ENCODE results near the gene DOK7.
A peak's percentile ranks its signal among the peaks of the same experiment; 100 is the strongest.

Gene DOK7, protein sequence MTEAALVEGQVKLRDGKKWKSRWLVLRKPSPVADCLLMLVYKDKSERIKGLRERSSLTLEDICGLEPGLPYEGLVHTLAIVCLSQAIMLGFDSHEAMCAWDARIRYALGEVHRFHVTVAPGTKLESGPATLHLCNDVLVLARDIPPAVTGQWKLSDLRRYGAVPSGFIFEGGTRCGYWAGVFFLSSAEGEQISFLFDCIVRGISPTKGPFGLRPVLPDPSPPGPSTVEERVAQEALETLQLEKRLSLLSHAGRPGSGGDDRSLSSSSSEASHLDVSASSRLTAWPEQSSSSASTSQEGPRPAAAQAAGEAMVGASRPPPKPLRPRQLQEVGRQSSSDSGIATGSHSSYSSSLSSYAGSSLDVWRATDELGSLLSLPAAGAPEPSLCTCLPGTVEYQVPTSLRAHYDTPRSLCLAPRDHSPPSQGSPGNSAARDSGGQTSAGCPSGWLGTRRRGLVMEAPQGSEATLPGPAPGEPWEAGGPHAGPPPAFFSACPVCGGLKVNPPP

DNA sequence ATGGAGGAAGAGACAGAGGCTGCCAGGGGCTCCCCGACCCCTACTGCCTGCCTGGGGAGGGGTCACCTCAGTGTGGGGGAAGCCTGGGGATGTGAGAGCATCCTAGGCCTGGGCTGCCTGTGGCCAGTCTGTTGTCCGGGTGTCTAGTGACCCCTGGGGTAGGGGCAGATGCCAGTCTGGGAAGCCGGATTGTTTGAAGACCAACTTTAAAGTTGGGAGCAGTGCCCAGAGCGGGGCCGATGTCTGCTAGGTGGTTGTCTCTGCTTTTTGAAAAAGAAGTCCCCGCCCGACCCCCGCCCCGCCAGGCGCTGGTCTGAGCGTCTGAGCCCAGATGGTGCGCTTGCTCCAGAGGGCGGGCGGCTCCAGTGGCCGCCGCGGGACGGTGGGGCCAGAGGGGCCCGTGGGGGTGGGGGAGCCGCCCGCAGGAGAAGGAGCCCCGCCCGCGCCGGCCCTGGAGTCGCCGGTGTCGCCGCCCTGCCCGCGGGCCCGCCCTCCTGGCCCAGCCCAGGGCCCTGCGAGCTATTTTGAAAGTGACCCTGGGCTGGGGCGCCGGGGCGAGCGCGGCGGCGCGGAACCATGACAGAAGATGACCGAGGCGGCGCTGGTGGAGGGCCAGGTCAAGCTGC, at the start of gene DOK7:
DOK7 (plus strand) TSS at position 517 of the 626 bp plus-strand sequence; CDS start at position 587, 70 bp downstream.
- WGBS (ENCODE audit: insufficient coverage, insufficient read length), result no CpG with 5 or more reads among the region's 44 CpGs
- Histone ChIP-seq H3K27ac (ENCODE audit: low read length) (no peak within 1 kb of the TSS), H3K4me1 (ENCODE audit: control insufficient read depth, insufficient read depth, low read length) (peaks cover 1% of the 10 kb centered on the region), H3K9me3 (ENCODE audit: control insufficient read depth, insufficient read depth, low read length) (no peaks in the 10 kb centered on the region), H3K36me3 (ENCODE audit: control insufficient read depth, insufficient read depth, low read length) (no peaks in the 10 kb centered on the region; the same call in 1 of the 2 replicates), H3K27me3 (ENCODE audit: control insufficient read depth, insufficient read depth, low read length) (no peaks in the 10 kb centered on the region), H3K4me3 (ENCODE audit: low read length) (peak within 1 kb of the TSS; percentile 25; the same call in 1 of the 2 replicates)
- DNase-seq (ENCODE audit: low read depth, low spot score), result no peak

DNA sequence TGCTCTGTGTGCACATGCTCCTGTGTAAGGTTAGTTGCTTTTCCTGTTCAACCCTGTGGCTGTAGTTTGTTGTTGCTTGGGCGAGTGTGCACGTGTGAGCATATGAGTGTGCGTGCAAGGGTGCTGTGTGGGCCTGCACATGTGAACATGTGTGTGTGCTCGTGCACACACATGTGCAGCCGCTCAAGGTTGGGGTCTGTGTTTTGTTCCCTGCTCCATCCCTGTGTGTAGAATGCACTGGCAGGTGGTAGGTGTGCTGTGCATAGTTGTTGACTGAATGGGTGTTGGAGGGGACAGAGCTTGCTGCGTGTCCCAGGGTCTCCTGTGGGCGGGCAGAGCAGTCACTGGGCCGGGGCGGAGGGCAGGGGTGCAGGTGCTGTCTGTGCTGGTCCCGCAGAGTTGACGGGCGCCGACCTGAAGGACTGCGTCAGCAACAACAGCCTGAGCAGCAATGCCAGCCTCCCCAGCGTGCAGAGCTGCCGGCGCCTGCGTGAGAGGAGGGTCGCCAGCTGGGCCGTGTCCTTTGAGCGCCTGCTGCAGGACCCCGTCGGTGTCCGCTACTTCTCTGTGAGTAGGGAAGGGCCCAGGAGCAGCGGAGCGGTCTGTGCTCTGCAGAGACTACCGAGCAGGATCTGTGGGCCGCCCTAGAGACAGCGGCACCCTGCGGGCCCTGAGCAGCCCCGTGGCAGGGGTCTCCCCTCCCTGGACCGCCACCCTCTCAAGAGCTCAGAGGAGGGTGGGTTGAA, 49.3 kb upstream of the DOK7 start:
- H3K9me3 ChIP-seq (ENCODE audit: control insufficient read depth, insufficient read depth, low read length), result no peaks in the 10 kb centered on the region
- H3K4me3 ChIP-seq (ENCODE audit: low read length), result no peak overlapping the region
- WGBS (ENCODE audit: insufficient coverage, insufficient read length), result no CpG with 5 or more reads among the region's 32 CpGs
- H3K27ac ChIP-seq (ENCODE audit: low read length), result no peak overlapping the region
- no peak for DNase-seq (ENCODE audit: low read depth, low spot score)
- H3K27me3 ChIP-seq (ENCODE audit: control insufficient read depth, insufficient read depth, low read length), result no peaks in the 10 kb centered on the region
- no peaks in the 10 kb centered on the region for H3K4me1 ChIP-seq (ENCODE audit: control insufficient read depth, insufficient read depth, low read length)
- H3K36me3 ChIP-seq (ENCODE audit: control insufficient read depth, insufficient read depth, low read length), result no peaks in the 10 kb centered on the region

DNA sequence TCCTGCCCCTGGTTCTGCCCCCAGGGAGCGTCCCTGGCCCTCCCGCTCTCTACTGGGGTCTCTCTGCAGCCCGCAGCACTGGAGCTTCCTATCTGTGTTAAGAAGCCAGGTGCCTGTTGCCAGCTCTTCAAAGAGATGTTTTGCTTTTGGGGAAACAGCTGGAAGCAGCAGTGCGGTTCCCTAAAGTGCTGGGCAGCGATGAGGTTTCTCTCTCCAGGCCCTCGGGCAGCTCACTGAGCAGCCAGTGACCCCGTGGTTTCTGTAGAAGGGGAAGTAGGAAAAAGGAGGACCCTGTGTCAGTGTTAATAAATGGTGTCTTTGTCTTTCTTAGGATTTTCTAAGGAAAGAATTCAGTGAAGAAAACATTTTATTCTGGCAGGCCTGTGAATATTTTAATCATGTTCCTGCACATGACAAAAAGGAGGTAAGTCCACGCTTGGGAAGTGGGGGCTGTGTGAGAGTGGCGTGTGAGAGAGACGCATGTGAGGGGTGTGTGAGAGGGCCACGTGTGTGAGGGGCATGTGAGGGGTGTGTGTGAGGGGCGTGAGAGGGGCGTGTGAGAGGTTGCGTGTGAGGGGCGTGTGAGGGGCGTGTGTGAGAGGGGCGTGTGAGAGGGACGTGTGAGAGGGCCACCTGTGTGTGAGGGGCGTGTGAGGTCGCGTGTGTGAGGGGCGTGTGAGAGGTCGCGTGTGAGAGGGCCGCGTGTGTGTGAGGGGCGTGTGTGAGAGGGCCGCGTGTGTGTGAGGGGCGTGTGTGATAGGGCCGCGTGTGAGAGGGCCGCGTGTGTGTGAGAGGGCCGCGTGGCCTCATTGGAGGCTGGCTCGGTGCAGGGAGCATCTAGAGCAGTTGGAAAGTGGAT, 48.5 kb upstream of the DOK7 start:
- H3K4me3 ChIP-seq (ENCODE audit: low read length), result no peak overlapping the region
- WGBS (ENCODE audit: insufficient coverage, insufficient read length), result 100% methylated on average over 14 of the region's 37 CpGs
- no peak for DNase-seq (ENCODE audit: low read depth, low spot score)

DNA sequence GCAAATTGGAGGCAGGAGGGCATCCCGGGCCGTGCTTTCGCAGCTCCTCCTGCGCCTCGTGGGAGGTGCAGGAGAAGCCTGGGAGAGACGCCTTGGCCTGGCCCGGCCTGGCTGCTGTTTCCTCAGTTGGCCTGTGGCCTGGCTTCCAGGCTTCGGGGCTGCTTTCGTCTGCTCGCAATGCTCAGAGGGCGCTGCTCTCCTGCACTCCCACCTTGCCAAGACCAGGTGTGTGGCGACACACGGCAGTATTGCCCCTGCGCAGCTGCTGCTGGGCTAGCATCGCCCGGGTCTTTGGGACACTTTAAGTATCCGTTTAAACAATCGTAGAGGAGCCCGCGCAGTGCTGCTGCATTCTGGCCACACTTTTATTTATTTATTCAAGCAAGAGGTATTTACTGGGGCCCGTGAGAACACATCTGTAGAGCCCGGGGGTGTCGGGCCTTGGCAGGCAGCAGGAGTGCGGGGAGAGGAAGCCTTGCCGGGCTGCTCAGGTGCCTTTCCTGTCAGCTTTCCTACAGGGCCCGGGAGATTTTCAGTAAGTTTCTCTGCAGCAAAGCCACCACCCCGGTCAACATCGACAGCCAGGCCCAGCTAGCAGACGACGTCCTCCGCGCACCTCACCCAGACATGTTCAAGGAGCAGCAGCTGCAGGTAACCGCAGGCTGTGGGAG, 47.5 kb upstream of the DOK7 start:
- no peak for DNase-seq (ENCODE audit: low read depth, low spot score)
- no peaks in the 10 kb centered on the region for H3K9me3 ChIP-seq (ENCODE audit: control insufficient read depth, insufficient read depth, low read length)
- no peak overlapping the region for H3K27ac ChIP-seq (ENCODE audit: low read length)
- no peak overlapping the region for H3K4me3 ChIP-seq (ENCODE audit: low read length)
- H3K4me1 ChIP-seq (ENCODE audit: control insufficient read depth, insufficient read depth, low read length), result no peaks in the 10 kb centered on the region
- no CpG with 5 or more reads among the region's 33 CpGs for whole genome bisulfite sequencing (ENCODE audit: insufficient coverage, insufficient read length)
- no peaks in the 10 kb centered on the region for H3K27me3 ChIP-seq (ENCODE audit: control insufficient read depth, insufficient read depth, low read length)
- H3K36me3 ChIP-seq (ENCODE audit: control insufficient read depth, insufficient read depth, low read length), result no peaks in the 10 kb centered on the region

More for the DNA sequence above, 48.5 kb upstream of the DOK7 start:
- Histone ChIP-seq H3K36me3 (ENCODE audit: control insufficient read depth, insufficient read depth, low read length) (no peaks in the 10 kb centered on the region), H3K27me3 (ENCODE audit: control insufficient read depth, insufficient read depth, low read length) (no peaks in the 10 kb centered on the region), H3K9me3 (ENCODE audit: control insufficient read depth, insufficient read depth, low read length) (no peaks in the 10 kb centered on the region), H3K4me1 (ENCODE audit: control insufficient read depth, insufficient read depth, low read length) (no peaks in the 10 kb centered on the region), H3K27ac (ENCODE audit: low read length) (no peak overlapping the region)

DNA sequence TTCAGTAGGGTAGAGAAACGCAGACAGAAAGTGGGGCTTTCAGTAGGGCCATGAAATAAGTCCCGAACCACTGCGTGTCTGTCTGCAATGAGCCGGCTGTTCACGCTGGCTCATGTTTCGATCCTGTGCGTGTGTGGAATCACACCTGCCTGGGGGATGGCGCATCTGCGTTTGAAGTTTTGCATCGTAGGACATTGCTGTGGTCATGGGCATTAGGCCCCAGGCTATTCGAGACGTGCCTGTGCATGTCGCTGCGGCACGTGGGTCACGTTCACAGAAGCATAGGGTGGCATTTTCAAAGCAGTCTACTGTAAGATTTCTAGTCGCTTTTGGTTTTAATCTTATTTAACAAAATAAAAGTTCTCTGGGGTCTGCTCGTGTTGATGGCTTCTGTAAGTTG, 46.8 kb upstream of the DOK7 start:
- no peak overlapping the region for H3K27ac ChIP-seq (ENCODE audit: low read length)
- no peaks in the 10 kb centered on the region for H3K9me3 ChIP-seq (ENCODE audit: control insufficient read depth, insufficient read depth, low read length)
- H3K36me3 ChIP-seq (ENCODE audit: control insufficient read depth, insufficient read depth, low read length), result no peaks in the 10 kb centered on the region
- H3K27me3 ChIP-seq (ENCODE audit: control insufficient read depth, insufficient read depth, low read length), result no peaks in the 10 kb centered on the region
- no CpG with 5 or more reads among the region's 18 CpGs for WGBS (ENCODE audit: insufficient coverage, insufficient read length)
- DNase-seq (ENCODE audit: low read depth, low spot score), result no peak
- H3K4me1 ChIP-seq (ENCODE audit: control insufficient read depth, insufficient read depth, low read length), result no peaks in the 10 kb centered on the region
- H3K4me3 ChIP-seq (ENCODE audit: low read length), result no peak overlapping the region

DNA sequence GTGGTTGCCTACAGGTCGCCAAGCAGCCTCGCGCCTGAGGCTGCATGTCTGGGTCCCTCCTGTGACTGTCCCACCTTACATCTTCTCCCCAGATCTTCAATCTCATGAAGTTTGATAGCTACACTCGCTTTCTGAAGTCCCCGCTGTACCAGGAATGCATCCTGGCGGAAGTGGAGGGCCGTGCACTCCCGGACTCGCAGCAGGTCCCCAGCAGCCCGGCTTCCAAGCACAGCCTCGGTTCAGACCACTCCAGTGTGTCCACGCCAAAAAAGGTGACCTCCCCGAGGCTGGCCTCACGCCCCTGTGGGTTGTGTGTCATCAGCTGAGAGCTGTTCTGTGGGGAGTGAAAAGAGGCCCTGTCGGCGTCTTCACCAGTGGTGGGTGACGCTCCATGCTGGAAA, 46.3 kb upstream of the DOK7 start:
- Histone ChIP-seq H3K9me3 (ENCODE audit: control insufficient read depth, insufficient read depth, low read length) (no peaks in the 10 kb centered on the region), H3K4me1 (ENCODE audit: control insufficient read depth, insufficient read depth, low read length) (no peaks in the 10 kb centered on the region), H3K27ac (ENCODE audit: low read length) (no peak overlapping the region), H3K27me3 (ENCODE audit: control insufficient read depth, insufficient read depth, low read length) (no peaks in the 10 kb centered on the region), H3K4me3 (ENCODE audit: low read length) (no peak overlapping the region), H3K36me3 (ENCODE audit: control insufficient read depth, insufficient read depth, low read length) (no peaks in the 10 kb centered on the region)
- WGBS (ENCODE audit: insufficient coverage, insufficient read length), result no CpG with 5 or more reads among the region's 17 CpGs
- no peak for DNase-seq (ENCODE audit: low read depth, low spot score)

DNA sequence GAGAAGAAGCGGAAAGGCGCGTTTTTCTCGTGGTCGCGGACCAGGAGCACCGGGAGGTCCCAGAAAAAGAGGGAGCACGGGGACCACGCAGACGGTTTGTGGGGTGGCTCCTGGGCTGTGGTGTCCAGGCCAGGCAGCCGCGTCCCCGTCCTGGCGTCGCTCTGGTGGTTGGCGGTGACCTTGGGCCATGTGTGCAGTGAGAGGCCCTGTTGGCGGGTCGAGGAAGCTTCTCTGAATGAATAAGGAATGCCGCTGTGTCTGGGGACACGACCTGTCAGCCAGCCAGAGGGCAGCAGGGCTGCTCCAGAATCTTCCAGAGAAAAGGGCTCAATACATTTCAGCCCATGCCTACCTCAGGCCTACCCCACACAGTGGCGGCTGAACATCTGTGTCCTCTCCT, 45.7 kb upstream of the DOK7 start:
- H3K36me3 ChIP-seq (ENCODE audit: control insufficient read depth, insufficient read depth, low read length), result no peaks in the 10 kb centered on the region
- no peak overlapping the region for H3K4me3 ChIP-seq (ENCODE audit: low read length)
- no peaks in the 10 kb centered on the region for H3K4me1 ChIP-seq (ENCODE audit: control insufficient read depth, insufficient read depth, low read length)
- no peak for DNase-seq (ENCODE audit: low read depth, low spot score)
- WGBS (ENCODE audit: insufficient coverage, insufficient read length), result no CpG with 5 or more reads among the region's 21 CpGs
- H3K27me3 ChIP-seq (ENCODE audit: control insufficient read depth, insufficient read depth, low read length), result no peaks in the 10 kb centered on the region
- no peak overlapping the region for H3K27ac ChIP-seq (ENCODE audit: low read length)
- H3K9me3 ChIP-seq (ENCODE audit: control insufficient read depth, insufficient read depth, low read length), result no peaks in the 10 kb centered on the region

DNA sequence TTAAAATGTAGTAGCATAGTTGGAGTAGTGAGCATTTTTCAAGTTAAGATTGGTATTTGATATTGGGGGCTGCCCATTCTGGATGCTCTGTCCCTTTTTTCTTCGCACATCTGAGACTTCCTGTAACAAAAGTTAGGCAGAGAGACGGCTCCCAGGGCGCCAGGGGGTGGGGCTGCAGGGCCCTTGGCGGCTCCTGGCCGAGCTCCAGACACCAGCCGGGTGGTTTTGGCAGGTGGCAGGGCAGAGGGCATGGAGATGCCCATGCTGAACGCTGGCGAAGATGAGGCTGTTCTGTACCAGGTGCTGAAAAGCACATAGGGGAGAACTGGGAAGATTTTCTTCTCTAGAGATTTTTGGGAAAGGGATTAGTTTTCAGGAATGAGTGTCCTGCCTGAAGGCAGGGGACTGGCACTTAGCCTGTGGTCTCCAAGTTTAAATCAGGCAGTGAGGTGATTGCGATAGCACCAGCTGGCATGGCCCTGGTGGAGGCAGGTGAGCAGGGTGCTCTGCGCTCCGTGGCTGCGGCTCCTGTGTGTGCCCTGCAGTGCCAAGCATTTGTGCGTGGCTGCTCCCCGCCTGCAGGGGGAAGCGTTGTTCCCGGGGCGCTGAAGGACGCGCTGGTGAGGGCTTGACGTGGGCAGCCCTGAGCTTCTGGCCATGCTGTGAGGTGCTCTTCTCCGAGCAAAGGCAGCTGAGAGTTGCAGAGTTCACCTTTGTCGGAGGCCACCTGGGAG, 44.9 kb upstream of the DOK7 start:
- no peak for DNase-seq (ENCODE audit: low read depth, low spot score)
- WGBS (ENCODE audit: insufficient coverage, insufficient read length), result no CpG with 5 or more reads among the region's 22 CpGs

More for the DNA sequence above, 44.9 kb upstream of the DOK7 start:
- H3K4me3 ChIP-seq (ENCODE audit: low read length), result no peak overlapping the region
- no peaks in the 10 kb centered on the region for H3K36me3 ChIP-seq (ENCODE audit: control insufficient read depth, insufficient read depth, low read length)
- no peaks in the 10 kb centered on the region for H3K9me3 ChIP-seq (ENCODE audit: control insufficient read depth, insufficient read depth, low read length)
- H3K4me1 ChIP-seq (ENCODE audit: control insufficient read depth, insufficient read depth, low read length), result no peaks in the 10 kb centered on the region
- no peak overlapping the region for H3K27ac ChIP-seq (ENCODE audit: low read length)
- H3K27me3 ChIP-seq (ENCODE audit: control insufficient read depth, insufficient read depth, low read length), result no peaks in the 10 kb centered on the region
